GM23338 (cell line): Measurements from ENCODE around the gene UVRAG.

Experiments used
- ETS1 ChIP-seq: IDR thresholded peaks from 2 replicates; pipeline ENCODE4 v1.6.1; 2016; ENCODE audit warnings: antibody characterized with exemption
- EZH2 ChIP-seq: fragments of 200-600 bp; sonication (generic); IDR thresholded peaks from one replicate; pipeline ENCODE4 v1.8.0; 2017; ENCODE audit warnings: antibody characterized with exemption, mild to moderate bottlenecking, low read depth; ENCODE audit not compliant: unreplicated experiment
- ZNF114 ChIP-seq: fragments of 250-450 bp; sonication (Bioruptor Pico); IDR thresholded peaks from 2 replicates; pipeline ENCODE4 v1.5.0; 2020; ENCODE audit warnings: mild to moderate bottlenecking, moderate library complexity
- TF ChIP-seq, protein P1 (sequence below): IDR thresholded peaks from one replicate; pipeline ENCODE4 v1.6.1; 2018; ENCODE audit warnings: antibody characterized with exemption; ENCODE audit not compliant: unreplicated experiment

DNA sequence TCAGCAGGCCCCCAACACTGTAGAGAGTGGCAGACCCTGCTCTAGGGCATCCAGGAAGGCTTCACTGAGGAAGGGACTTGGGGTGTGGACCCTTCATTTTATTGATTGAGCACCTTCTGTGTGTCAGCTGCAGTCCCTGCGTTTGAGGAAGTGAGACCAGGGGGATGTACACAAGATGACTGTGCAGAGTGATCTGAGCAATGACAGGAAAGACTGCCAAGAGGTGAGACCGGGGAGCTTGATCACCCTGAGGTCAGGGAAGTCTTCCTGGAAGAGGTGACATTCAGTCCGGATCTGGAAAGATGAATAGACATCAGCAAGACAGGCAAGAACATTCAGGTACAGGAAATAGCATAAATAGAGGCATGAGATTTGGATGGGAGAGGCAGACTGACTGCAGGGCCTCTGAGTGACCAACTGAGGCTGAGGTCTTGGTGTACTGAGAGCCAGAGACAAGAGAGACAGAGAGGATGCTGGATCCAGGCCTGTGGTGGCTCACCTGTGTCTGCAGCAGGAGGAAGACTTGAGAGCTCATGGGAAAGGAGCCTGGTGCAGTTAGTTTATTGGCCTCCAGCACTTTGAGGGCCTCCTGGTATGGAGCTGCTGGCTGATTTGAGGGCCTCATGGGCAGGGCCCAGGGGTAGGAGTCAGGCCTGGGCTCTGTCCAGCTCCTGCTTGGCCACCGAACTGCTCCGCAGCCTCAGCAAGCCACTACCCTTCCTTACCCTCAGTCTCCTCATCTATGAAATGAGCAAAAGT, 41.2 kb upstream of the UVRAG start:
- TF ChIP-seq ZNF114, result no peak
- no peak for TF ChIP-seq EZH2
- TF ChIP-seq ETS1, result no peak
- TF ChIP-seq, protein P1, sequence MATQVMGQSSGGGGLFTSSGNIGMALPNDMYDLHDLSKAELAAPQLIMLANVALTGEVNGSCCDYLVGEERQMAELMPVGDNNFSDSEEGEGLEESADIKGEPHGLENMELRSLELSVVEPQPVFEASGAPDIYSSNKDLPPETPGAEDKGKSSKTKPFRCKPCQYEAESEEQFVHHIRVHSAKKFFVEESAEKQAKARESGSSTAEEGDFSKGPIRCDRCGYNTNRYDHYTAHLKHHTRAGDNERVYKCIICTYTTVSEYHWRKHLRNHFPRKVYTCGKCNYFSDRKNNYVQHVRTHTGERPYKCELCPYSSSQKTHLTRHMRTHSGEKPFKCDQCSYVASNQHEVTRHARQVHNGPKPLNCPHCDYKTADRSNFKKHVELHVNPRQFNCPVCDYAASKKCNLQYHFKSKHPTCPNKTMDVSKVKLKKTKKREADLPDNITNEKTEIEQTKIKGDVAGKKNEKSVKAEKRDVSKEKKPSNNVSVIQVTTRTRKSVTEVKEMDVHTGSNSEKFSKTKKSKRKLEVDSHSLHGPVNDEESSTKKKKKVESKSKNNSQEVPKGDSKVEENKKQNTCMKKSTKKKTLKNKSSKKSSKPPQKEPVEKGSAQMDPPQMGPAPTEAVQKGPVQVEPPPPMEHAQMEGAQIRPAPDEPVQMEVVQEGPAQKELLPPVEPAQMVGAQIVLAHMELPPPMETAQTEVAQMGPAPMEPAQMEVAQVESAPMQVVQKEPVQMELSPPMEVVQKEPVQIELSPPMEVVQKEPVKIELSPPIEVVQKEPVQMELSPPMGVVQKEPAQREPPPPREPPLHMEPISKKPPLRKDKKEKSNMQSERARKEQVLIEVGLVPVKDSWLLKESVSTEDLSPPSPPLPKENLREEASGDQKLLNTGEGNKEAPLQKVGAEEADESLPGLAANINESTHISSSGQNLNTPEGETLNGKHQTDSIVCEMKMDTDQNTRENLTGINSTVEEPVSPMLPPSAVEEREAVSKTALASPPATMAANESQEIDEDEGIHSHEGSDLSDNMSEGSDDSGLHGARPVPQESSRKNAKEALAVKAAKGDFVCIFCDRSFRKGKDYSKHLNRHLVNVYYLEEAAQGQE, result no peak
